ENCODE data around the gene E2F7.

E2F7 gene

DNA sequence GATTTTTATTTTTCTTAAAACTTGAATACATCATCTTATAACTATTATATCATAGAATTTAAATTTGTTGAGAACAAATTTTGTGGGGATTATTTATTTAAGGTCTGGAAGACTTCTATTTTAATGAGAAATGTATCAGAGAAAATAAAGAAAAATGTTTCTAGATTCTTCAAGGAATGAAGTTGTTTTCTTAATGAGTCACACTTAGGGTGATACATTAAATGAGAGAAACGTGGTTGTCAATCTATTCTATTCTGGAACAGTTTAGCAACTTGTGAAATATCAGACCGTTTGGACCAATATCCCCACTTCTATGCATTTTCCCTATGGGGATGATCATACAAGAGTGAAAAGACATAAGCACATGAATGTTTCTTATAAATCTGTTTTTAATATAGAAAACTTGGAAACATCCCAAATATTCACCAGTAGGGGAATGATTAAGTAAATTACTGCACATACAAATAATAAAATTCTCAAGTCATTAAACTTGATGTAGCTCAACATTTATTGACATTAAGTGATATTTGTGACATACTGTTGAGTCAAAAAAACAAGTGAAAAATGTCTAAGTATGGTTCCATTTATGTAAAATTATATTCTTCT is 88.5 kb downstream of the E2F7 start:
- Histone ChIP-seq H3K9me3 (ENCODE audit: low read length) (no peaks in the 10 kb centered on the region), H3K27ac (ENCODE audit: low read depth, low read length, poor library complexity, severe bottlenecking) (no peak overlapping the region), H3K27me3 (ENCODE audit: insufficient read depth, low read length) (no peaks in the 10 kb centered on the region), H3K9me2 (ENCODE audit: low read depth, low read length) (no peaks in the 10 kb centered on the region), H3K4me3 (ENCODE audit: low read depth, low read length, poor library complexity, severe bottlenecking) (no peak overlapping the region), H3F3A (ENCODE audit: insufficient read depth, low read length) (no peaks in the 10 kb centered on the region; the same call in 1 of the 2 replicates), H3K79me2 (ENCODE audit: insufficient read depth, low read length) (no peaks in the 10 kb centered on the region), H3K4me2 (ENCODE audit: low read length) (no peak overlapping the region), H4K20me1 (ENCODE audit: insufficient read depth, low read length) (no peaks in the 10 kb centered on the region), H2AFZ (ENCODE audit: low read length) (no peak overlapping the region), H3K36me3 (ENCODE audit: insufficient read depth, low read length) (no peaks in the 10 kb centered on the region), H3K4me1 (ENCODE audit: insufficient read depth, low read length, severe bottlenecking) (no peaks in the 10 kb centered on the region), H3K9ac (ENCODE audit: low read length) (no peak overlapping the region)
- TF ChIP-seq EZH2 (IDR thresholded peaks at IDR 0.05; ENCODE audit: borderline replicate concordance, low read length), result no peak
- TF ChIP-seq, protein P1, sequence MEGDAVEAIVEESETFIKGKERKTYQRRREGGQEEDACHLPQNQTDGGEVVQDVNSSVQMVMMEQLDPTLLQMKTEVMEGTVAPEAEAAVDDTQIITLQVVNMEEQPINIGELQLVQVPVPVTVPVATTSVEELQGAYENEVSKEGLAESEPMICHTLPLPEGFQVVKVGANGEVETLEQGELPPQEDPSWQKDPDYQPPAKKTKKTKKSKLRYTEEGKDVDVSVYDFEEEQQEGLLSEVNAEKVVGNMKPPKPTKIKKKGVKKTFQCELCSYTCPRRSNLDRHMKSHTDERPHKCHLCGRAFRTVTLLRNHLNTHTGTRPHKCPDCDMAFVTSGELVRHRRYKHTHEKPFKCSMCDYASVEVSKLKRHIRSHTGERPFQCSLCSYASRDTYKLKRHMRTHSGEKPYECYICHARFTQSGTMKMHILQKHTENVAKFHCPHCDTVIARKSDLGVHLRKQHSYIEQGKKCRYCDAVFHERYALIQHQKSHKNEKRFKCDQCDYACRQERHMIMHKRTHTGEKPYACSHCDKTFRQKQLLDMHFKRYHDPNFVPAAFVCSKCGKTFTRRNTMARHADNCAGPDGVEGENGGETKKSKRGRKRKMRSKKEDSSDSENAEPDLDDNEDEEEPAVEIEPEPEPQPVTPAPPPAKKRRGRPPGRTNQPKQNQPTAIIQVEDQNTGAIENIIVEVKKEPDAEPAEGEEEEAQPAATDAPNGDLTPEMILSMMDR (IDR thresholded peaks at IDR 0.05; ENCODE audit: low read length), result no peak

All from OCI-LY1 (cell line).